Measurements from ENCODE around the gene USP20. TPM values are rescaled to one million over a fixed set of nuclear protein-coding genes. Genes with fewer than 3 reads are reported as not detected.

USP20 gene
- total and polyA plus RNA-seq, 4 donors = 15.7 to 24.1 (median 21.4) TPM

DNA sequence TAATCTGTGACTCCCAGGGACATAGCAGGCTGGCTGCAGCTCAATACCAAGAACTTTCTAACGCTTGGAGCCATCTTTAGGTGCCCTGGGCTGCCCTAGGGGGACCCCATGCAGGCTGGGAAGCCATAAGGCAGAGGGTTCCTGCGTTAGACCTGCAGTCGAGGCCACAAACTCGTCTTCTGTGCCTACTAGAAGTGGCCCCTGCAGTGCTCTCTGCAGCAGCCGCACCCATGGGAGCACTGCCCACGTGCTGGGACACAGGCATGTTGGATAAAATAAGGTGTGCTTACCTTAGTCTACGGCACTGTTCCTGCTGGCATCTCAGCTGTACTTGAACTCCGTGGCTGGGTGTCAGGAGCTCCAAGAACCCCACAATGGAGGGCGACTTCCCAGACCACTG, 22.9 kb upstream of the USP20 start:
- 88 to 92% methylated on average over 9 of the region's 9 CpGs for WGBS, 2 donors

DNA sequence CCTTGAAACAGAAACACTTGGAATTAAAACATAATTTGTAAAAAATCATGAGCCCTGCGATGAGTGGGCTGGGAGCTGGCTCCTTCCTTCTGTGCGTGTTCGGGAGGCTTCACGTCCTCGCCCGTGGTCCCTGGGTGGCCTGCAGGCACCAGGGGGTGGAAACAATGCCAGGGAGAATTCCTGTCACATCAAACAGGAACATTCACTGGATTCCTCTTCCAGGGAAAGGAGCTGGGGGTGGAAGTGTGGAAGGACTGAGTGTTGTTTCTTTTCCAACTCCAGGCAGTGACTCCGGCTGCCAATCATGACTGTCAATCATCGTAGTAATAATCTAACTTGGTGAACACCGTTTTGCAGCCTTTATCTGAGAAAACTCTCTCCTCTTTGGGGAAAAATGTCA, 21.6 kb upstream of the USP20 start:
- 87 to 93% methylated on average over 9 of the region's 9 CpGs for WGBS, 2 donors
- Histone ChIP-seq H3K4me1 (ENCODE audit: control insufficient read depth in 5 of 5, insufficient read depth in 5 of 5, low read length in 5 of 5) (no peaks in the 10 kb centered on the region), H3K36me3 (ENCODE audit: control insufficient read depth in 4 of 4, insufficient read depth in 4 of 4, low read length in 4 of 4) (peaks cover 16 to 51% (median 22%) of the 10 kb centered on the region in 4 donors), H3K4me3 (no peak overlapping the region), H3K27me3 (ENCODE audit: control insufficient read depth in 3 of 3, insufficient read depth in 3 of 3, low read length in 2 of 3) (no peaks in the 10 kb centered on the region), H3K27ac (ENCODE audit: low read depth in 1 of 2, low read length in 1 of 2) (no peak overlapping the region), H3K9ac (ENCODE audit: insufficient read depth in 1 of 2, low read length in 2 of 2) (no peak overlapping the region), H3K9me3 (ENCODE audit: control insufficient read depth in 4 of 4, insufficient read depth in 3 of 4, low read length in 3 of 4) (no peaks in the 10 kb centered on the region)
- DNase-seq = no peak
- ATAC-seq (ENCODE audit: insufficient read depth, low FRiP score) = no peak
- TF ChIP-seq, protein P1, sequence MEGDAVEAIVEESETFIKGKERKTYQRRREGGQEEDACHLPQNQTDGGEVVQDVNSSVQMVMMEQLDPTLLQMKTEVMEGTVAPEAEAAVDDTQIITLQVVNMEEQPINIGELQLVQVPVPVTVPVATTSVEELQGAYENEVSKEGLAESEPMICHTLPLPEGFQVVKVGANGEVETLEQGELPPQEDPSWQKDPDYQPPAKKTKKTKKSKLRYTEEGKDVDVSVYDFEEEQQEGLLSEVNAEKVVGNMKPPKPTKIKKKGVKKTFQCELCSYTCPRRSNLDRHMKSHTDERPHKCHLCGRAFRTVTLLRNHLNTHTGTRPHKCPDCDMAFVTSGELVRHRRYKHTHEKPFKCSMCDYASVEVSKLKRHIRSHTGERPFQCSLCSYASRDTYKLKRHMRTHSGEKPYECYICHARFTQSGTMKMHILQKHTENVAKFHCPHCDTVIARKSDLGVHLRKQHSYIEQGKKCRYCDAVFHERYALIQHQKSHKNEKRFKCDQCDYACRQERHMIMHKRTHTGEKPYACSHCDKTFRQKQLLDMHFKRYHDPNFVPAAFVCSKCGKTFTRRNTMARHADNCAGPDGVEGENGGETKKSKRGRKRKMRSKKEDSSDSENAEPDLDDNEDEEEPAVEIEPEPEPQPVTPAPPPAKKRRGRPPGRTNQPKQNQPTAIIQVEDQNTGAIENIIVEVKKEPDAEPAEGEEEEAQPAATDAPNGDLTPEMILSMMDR (IDR thresholded peaks at IDR 0.05; ENCODE audit: control extremely low read depth, extremely low read depth) = no peak

More for the DNA sequence above, 22.9 kb upstream of the USP20 start:
- ATAC-seq (ENCODE audit: insufficient read depth, low FRiP score) (no peak), DNase-seq (no peak)
- H3K9ac ChIP-seq (ENCODE audit: insufficient read depth in 1 of 2, low read length in 2 of 2) = no peak overlapping the region
- no peaks in the 10 kb centered on the region for H3K27me3 ChIP-seq (ENCODE audit: control insufficient read depth in 3 of 3, insufficient read depth in 3 of 3, low read length in 2 of 3)
- no peak overlapping the region for H3K27ac ChIP-seq (ENCODE audit: low read depth in 1 of 2, low read length in 1 of 2)
- H3K36me3 ChIP-seq (ENCODE audit: control insufficient read depth in 4 of 4, insufficient read depth in 4 of 4, low read length in 4 of 4) = peaks cover 11 to 46% (median 21%) of the 10 kb centered on the region in 4 donors
- no peaks in the 10 kb centered on the region for H3K9me3 ChIP-seq (ENCODE audit: control insufficient read depth in 4 of 4, insufficient read depth in 3 of 4, low read length in 3 of 4)
- TF ChIP-seq, protein P1 (IDR thresholded peaks at IDR 0.05; ENCODE audit: control extremely low read depth, extremely low read depth) = no peak
- H3K4me3 ChIP-seq = no peak overlapping the region
- H3K4me1 ChIP-seq (ENCODE audit: control insufficient read depth in 5 of 5, insufficient read depth in 5 of 5, low read length in 5 of 5) = no peaks in the 10 kb centered on the region

DNA sequence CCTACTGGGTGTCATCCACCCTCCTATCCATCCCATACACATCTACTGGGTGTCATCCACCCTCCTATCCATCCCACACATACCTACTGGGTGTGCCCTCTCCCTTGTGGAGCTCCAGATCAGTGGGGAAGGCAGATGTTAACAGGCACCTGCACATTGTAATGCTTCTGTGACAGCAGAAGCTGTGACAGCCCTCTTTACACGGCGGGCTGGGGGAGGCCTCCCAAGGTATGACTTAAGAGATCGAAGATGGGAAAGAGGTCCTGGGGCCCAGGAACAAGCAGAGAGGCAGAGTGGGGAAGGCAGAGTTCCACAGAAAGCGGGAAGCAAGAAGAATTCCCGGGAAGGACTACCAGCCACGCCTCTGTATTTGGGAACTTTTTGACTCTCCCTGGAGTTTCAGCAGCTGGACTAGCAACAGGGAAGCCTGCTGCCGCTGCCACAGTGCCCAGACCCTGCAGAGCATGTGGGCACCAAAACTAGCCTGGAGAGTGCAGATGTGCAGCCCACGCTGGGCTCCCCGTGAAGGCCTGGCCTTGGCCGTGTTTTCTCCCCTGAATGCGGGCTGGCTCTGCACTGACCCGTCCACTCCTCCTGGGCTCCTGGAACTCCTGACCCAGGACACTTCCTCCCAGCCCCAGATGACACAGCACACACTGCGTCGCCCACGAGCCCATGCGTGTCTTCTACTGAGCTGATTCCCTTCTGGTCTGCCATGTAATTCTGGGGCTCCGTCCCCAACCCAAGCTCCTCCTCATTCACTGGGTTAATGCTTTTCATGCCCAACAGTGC, 20.6 kb upstream of the USP20 start:
- Histone ChIP-seq H3K27ac (ENCODE audit: low read depth in 1 of 2, low read length in 1 of 2) (no peak overlapping the region), H3K4me3 (no peak overlapping the region), H3K4me1 (ENCODE audit: control insufficient read depth in 5 of 5, insufficient read depth in 5 of 5, low read length in 5 of 5) (no peaks in the 10 kb centered on the region), H3K27me3 (ENCODE audit: control insufficient read depth in 3 of 3, insufficient read depth in 3 of 3, low read length in 2 of 3) (no peaks in the 10 kb centered on the region), H3K36me3 (ENCODE audit: control insufficient read depth in 4 of 4, insufficient read depth in 4 of 4, low read length in 4 of 4) (peaks cover 12 to 53% (median 17%) of the 10 kb centered on the region in 4 donors), H3K9ac (ENCODE audit: insufficient read depth in 1 of 2, low read length in 2 of 2) (no peak overlapping the region), H3K9me3 (ENCODE audit: control insufficient read depth in 4 of 4, insufficient read depth in 3 of 4, low read length in 3 of 4) (no peaks in the 10 kb centered on the region)
- DNase-seq = no peak
- WGBS, 2 donors = 89 to 91% methylated on average over 17 of the region's 17 CpGs
- TF ChIP-seq, protein P1 (IDR thresholded peaks at IDR 0.05; ENCODE audit: control extremely low read depth, extremely low read depth) = no peak
- ATAC-seq (ENCODE audit: insufficient read depth, low FRiP score) = no peak

Measured in lung (tissue), 12 donors.